T-helper 1 cell (primary cell): ENCODE data around the gene PPIP5K1.
"Not testable (repeated sequence)": the region's sequence is repeated elsewhere in the genome, so short reads cannot be mapped to it uniquely, and the experiment has no call there.

Experiments used
- DNase-seq, 5 donors: peaks; one replicate each; pipeline ENCODE4 v3.0.0-alpha.2; 2012 to 2020
- total RNA-seq, 4 donors: gene quantifications; one replicate each; lab custom pipeline; 2026; lab: John Stamatoyannopoulos, UW

The PPIP5K1 gene
- 7.5 to 13.8 (median 9.1) reads per million in 4 donors for total RNA-seq

- DNase-seq = not testable (repeated sequence)
These were observed at the start of gene PPIP5K1 for GRCh38 chr15:43589778-43590466. TSS of gene PPIP5K1 (minus strand) at chr15:43590208. CDS start at chr15:43584504, 5,704 bp downstream.

- not testable (repeated sequence) for DNase-seq
These were observed 48.6 kb upstream of the PPIP5K1 start for GRCh38 chr15:43638464-43639204.

DNA sequence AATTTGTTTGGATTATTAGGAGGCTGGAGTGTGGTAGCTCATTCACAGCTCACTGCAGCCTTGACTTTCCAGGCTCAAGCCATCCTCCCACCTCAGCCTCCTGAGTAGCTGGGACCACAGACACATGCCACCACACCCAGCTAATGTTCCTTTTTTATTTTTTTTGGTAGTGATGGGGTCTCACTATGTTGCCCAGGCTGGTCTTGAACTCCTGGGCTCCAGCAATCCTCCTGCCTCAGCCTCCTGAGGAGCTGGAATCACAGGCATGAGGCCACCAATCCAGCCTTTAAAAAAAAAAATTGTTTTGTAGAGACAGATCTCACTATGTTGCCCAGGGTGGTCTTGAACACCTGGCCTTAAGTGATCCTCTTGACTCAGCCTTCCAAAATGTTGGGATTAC is 36.9 kb upstream of the PPIP5K1 start:
- not testable (repeated sequence) for DNase-seq

- no peak for DNase-seq
These were observed 35.1 kb upstream of the PPIP5K1 start for GRCh38 chr15:43625106-43625505.

- DNase-seq = not testable (repeated sequence)
These were observed 32.2 kb upstream of the PPIP5K1 start for GRCh38 chr15:43622068-43622799.

- not testable (repeated sequence) for DNase-seq
These were observed 28.7 kb upstream of the PPIP5K1 start, which contains the start of gene STRC for GRCh38 chr15:43618700-43619099. TSS of gene STRC (minus strand) at chr15:43618800. CDS start at chr15:43618722, 78 bp downstream.

- not testable (repeated sequence) for DNase-seq
These were observed 27.7 kb upstream of the PPIP5K1 start for GRCh38 chr15:43617750-43618149.

DNA sequence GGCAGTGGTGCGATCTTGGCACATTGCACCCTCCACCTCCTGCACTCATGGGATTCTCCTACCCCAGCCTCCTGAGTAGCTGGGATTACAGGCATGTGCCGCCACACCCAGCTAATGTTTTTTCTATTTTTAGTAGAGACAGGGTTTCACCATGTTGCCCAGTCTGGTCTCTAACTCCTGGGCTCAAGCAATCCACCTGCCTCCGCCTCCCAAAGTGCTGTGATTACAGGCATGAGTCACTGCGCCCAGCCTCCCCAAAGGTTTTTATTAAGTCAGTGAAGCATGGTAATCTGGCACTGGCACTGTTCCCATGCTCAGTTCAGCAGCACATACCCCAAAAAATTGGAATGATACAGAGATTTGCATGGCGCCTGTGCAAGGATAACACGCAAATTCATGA is 12.2 kb upstream of the PPIP5K1 start:
- DNase-seq = not testable (repeated sequence)

GRCh38 chr15:43600200-43600599 is 10.2 kb upstream of the PPIP5K1 start:
- not testable (repeated sequence) for DNase-seq

GRCh38 chr15:43599131-43599530 is 9.1 kb upstream of the PPIP5K1 start:
- DNase-seq = not testable (repeated sequence)

DNA sequence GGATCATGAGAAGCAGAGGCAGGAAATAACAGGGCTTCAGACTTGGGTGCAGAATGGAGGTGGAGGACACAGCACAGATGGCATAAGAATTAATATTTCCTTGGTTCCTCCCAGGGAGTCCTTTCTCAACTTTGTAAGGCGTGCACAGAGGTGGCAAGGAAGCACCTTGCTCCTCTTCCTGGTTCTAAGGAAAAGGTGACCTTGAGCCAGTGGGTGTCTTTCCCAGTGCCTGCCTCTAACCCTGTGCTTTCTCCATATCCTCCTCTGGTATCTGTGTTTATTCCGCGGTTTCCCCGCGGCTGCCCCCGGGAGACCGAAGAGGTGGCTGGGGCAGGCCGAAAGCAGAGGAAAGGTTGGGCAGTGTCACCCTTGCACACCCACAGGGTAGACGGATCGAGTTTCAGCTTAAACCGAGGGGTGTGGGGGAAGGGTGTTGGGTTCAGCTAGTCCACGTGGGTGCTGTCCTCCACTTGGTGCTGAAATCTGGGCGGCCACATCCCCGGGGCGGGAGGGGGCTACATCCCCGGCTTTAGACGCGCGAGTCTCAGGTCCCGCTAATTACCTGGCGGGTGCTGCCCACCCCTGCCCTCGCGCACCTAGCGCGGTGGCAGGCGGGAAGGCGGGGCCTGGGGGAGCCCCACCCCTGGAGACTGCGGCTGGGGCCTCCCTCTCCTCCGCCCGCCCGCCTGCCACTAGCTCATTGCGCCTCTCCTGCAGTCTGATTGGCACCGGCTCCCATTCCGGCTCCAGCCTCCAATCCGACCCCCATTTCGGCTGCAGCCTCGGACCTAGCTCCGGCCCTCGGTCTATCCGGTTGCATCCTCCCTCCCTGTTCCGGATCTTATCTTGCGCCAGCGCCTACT is 3.6 kb upstream of the PPIP5K1 start, which contains the start of gene CKMT1B:
TSS of gene CKMT1B (plus strand) at position 700 of the 863 bp plus-strand sequence. CDS start 192 bp downstream, outside the sequence.
- not testable (repeated sequence) for DNase-seq

- not testable (repeated sequence) for DNase-seq
These were observed 2.8 kb upstream of the PPIP5K1 start for GRCh38 chr15:43592841-43593240.

GRCh38 chr15:43574607-43575006 is 15.4 kb downstream of the PPIP5K1 start:
- not testable (repeated sequence) for DNase-seq

DNA sequence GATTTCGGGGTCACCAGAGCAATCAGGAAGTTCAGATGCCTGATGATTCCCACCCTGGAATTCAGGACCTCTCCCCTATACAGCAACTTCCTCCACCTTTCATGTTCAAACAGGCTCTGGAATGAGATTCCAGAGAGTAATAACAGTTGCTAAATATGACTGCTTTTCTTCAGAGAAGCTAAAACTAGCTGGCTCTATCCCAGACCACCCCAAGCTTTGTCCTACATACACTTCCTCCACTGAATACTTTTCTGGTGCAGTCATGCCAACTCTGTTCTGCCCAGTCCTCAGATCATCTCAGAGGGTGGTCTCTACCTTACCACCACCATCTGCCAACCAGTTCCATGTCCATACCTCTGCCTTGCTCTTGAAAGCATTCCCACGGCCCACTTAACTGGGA is 23.4 kb downstream of the PPIP5K1 start:
- not testable (repeated sequence) for DNase-seq

- not testable (repeated sequence) for DNase-seq
These were observed 26.2 kb downstream of the PPIP5K1 start for GRCh38 chr15:43563793-43564192.

- DNase-seq = not testable (repeated sequence)
These were observed 27.3 kb downstream of the PPIP5K1 start for GRCh38 chr15:43562753-43563152.

GRCh38 chr15:43552986-43553385 is 37.0 kb downstream of the PPIP5K1 start:
- no peak for DNase-seq

DNA sequence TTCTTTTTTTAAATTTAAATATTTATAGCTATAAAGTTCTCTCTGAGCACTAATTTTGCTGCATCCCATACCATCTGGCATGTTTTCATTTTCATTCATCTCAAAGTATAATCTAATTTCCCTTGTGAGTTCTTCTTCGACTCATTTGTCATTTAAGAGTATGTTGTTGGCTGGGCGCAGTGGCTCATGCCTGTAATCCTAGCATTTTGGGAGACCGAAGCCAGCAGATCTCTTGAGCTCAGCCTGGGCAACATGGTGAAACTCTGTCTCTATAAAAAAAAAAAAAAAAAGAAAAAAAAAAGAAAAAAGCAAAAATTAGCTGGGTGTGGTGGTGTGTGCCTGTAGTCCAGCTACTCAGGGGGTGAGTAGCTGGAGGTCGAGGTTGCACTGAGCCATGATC is 37.8 kb downstream of the PPIP5K1 start:
- DNase-seq = no peak

DNA sequence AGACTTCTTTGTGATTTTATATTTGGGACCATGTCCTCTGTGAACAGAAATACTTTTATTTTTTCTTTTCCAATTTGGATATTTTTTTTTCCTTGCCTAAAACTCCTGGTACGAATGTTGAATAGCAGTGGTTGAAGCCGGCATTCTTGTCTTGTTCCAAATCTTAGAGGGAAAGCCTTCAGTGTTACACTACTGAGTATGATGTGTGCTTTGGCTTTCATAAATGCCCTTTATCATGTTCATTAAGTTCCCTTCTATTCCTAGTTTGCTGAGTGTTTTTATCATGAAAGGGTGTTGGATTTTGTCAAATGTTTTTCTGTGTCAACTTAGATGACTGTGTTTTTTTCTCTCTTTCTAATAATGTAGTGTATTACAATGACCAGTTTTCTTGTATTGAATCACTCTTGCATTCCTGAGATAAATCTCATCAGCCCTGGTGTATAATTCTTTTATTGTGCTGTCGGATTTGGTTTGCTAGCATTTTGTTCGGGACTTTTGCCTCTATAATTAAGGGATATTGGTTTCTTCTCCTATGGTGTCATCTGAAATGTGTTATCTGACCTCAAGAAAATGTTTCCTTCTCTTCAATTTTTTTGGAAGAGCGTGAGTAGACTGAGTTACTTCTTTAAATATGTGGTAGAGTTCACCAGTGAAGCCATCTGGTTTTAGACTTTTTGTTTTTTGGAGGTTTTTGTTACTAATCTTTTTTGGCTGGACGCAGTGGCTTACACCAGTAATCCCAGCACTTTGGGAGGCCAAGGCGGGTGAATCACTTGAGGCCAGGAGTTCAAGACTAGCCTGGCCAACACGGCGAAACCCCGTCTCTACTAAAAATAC is 39.3 kb downstream of the PPIP5K1 start:
- DNase-seq = no peak

GRCh38 chr15:43547539-43547938 is 42.5 kb downstream of the PPIP5K1 start:
- no peak for DNase-seq

- DNase-seq = no peak
These were observed 44.6 kb downstream of the PPIP5K1 start for GRCh38 chr15:43545426-43545825.
